Measurements from ENCODE around the gene SAP25.

SAP25 gene

GRCh38 chr7:100582650-100583049 is 8.9 kb upstream of the SAP25 start:
- Histone ChIP-seq H3K36me3 (replicated peaks; ENCODE audit: low read depth, low read length) (peaks cover 18% of the 10 kb centered on the region), H2AFZ (ENCODE audit: low read depth, low read length) (no peak overlapping the region), H3K27me3 (ENCODE audit: low read depth, low read length) (no peaks in the 10 kb centered on the region), H3K4me3 (ENCODE audit: low read length) (no peak overlapping the region), H3K27ac (ENCODE audit: low read length) (no peak overlapping the region), H3K9ac (ENCODE audit: low read length) (no peak overlapping the region), H4K20me1 (ENCODE audit: insufficient read depth, low read length) (0 out of 2 replicates have a peak, but pooled peaks cover 2% of the 10 kb centered on the region), H3K9me3 (ENCODE audit: insufficient read depth, low read length) (no peaks in the 10 kb centered on the region), H3K4me1 (ENCODE audit: low read length) (peaks cover 24% of the 10 kb centered on the region), H3K4me2 (ENCODE audit: low read length) (no peak overlapping the region), H3K79me2 (ENCODE audit: low read length) (peaks cover 8% of the 10 kb centered on the region)
- TF ChIP-seq CTCF (IDR thresholded peaks at IDR 0.05; ENCODE audit: low read depth, low read length) (no peak), EZH2phosphoT487 (IDR thresholded peaks at IDR 0.05; ENCODE audit: low read depth) (no peak)

- no peak for TF ChIP-seq CTCF (IDR thresholded peaks at IDR 0.05; ENCODE audit: low read depth, low read length)
- TF ChIP-seq EZH2phosphoT487 (IDR thresholded peaks at IDR 0.05; ENCODE audit: low read depth) = no peak
- Histone ChIP-seq H3K36me3 (replicated peaks; ENCODE audit: low read depth, low read length) (peaks cover 18% of the 10 kb centered on the region), H3K27me3 (ENCODE audit: low read depth, low read length) (no peaks in the 10 kb centered on the region), H3K9me3 (ENCODE audit: insufficient read depth, low read length) (no peaks in the 10 kb centered on the region), H3K4me1 (ENCODE audit: low read length) (peaks cover 23% of the 10 kb centered on the region), H4K20me1 (ENCODE audit: insufficient read depth, low read length) (0 out of 2 replicates have a peak, but pooled peaks cover 2% of the 10 kb centered on the region), H3K79me2 (ENCODE audit: low read length) (peaks cover 8% of the 10 kb centered on the region), H3K4me3 (ENCODE audit: low read length) (no peak overlapping the region), H3K9ac (ENCODE audit: low read length) (no peak overlapping the region), H2AFZ (ENCODE audit: low read depth, low read length) (no peak overlapping the region), H3K4me2 (ENCODE audit: low read length) (no peak overlapping the region), H3K27ac (ENCODE audit: low read length) (no peak overlapping the region)
These were observed 8.4 kb upstream of the SAP25 start for GRCh38 chr7:100582041-100582579.

GRCh38 chr7:100580466-100581283 is 7.0 kb upstream of the SAP25 start:
- Histone ChIP-seq H3K9me3 (ENCODE audit: insufficient read depth, low read length) (no peaks in the 10 kb centered on the region), H3K9ac (ENCODE audit: low read length) (no peak overlapping the region), H2AFZ (ENCODE audit: low read depth, low read length) (no peak overlapping the region), H3K79me2 (ENCODE audit: low read length) (peaks cover 8% of the 10 kb centered on the region), H3K4me1 (ENCODE audit: low read length) (peaks cover 21% of the 10 kb centered on the region), H3K4me3 (ENCODE audit: low read length) (no peak overlapping the region), H3K36me3 (replicated peaks; ENCODE audit: low read depth, low read length) (peaks cover 18% of the 10 kb centered on the region), H3K27me3 (ENCODE audit: low read depth, low read length) (no peaks in the 10 kb centered on the region), H4K20me1 (ENCODE audit: insufficient read depth, low read length) (0 out of 2 replicates have a peak, but pooled peaks cover 2% of the 10 kb centered on the region), H3K4me2 (ENCODE audit: low read length) (no peak overlapping the region), H3K27ac (ENCODE audit: low read length) (no peak overlapping the region)
- TF ChIP-seq EZH2phosphoT487 (IDR thresholded peaks at IDR 0.05; ENCODE audit: low read depth) (no peak), CTCF (IDR thresholded peaks at IDR 0.05; ENCODE audit: low read depth, low read length) (no peak)
